ENCODE measurements around the gene SIGLEC10.

- TF ChIP-seq ZNF274 (IDR thresholded peaks at IDR 0.05; ENCODE audit: low read depth, low read length) = no peak
- no peak for TF ChIP-seq SUZ12 (IDR thresholded peaks at IDR 0.05; ENCODE audit: extremely low read depth, insufficient read depth, insufficient read length)
Measured at GRCh38 chr19:51365211-51365964, 52.1 kb downstream of the SIGLEC10 start.

Measured in NT2/D1 (cell line).